Transverse colon (tissue), 4 donors: ENCODE results near the gene TMEM260.

Source experiments
- EP300 ChIP-seq: sonication (generic); formaldehyde crosslinking; IDR thresholded peaks from one replicate; pipeline ENCODE4 v1.6.1; 2017; ENCODE audit warnings: antibody characterized with exemption, low read depth
- POLR2AphosphoS5 ChIP-seq, 3 donors: sonication (generic); formaldehyde crosslinking; IDR thresholded peaks; one replicate each; pipeline ENCODE4 v1.6.1; 2016; ENCODE audit warnings: antibody characterized with exemption in 3 of 3
- TF ChIP-seq, protein P1 (sequence below), 5 experiments: fragments of 200-600 bp in 3 of 5; fragments of 450-650 bp in 2 of 5; sonication (generic) in 3 of 5; IDR thresholded peaks; 1 replicate in 2 of 5; 2 replicates in 3 of 5; pipeline ENCODE4 v1.5.1; 2016 to 2017; ENCODE audit warnings: antibody characterized with exemption in 5 of 5, inconsistent platforms in 3 of 5, mild to moderate bottlenecking in 2 of 5, moderate library complexity in 1 of 5

DNA sequence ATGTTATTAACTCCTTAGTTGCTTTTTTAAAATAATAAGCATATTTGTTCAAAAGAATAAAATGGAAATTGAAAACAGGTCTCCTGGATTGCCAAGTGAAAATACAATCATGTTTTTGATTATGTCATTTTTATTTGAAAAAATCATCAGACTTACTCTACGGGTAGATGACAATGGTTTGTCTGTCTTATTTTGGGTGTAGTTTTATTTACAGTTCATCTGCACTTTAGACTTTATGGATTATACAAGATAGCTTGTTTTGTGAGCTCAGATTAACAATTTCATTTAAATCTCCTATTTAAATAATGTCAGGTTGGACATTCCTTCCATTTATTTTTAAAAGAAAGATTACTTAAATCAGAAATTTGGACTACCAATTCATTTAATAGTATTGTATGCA, 14.8 kb downstream of the TMEM260 start:
- no peak for TF ChIP-seq EP300
- no peak for TF ChIP-seq POLR2AphosphoS5 (IDR thresholded peaks at IDR 0.05)
- TF ChIP-seq, protein P1, sequence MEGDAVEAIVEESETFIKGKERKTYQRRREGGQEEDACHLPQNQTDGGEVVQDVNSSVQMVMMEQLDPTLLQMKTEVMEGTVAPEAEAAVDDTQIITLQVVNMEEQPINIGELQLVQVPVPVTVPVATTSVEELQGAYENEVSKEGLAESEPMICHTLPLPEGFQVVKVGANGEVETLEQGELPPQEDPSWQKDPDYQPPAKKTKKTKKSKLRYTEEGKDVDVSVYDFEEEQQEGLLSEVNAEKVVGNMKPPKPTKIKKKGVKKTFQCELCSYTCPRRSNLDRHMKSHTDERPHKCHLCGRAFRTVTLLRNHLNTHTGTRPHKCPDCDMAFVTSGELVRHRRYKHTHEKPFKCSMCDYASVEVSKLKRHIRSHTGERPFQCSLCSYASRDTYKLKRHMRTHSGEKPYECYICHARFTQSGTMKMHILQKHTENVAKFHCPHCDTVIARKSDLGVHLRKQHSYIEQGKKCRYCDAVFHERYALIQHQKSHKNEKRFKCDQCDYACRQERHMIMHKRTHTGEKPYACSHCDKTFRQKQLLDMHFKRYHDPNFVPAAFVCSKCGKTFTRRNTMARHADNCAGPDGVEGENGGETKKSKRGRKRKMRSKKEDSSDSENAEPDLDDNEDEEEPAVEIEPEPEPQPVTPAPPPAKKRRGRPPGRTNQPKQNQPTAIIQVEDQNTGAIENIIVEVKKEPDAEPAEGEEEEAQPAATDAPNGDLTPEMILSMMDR (IDR thresholded peaks at IDR 0.05): no peak
